Measurements from ENCODE around the gene ENKUR. TPM values are rescaled to one million over a fixed set of nuclear protein-coding genes. Genes with fewer than 3 reads are reported as not detected.

The ENKUR gene
- polyA plus RNA-seq, 1 experiment, result 0.06 TPM

- POLR2A ChIA-PET, result no interaction called here
- no peak overlapping the region for H3K4me3 ChIP-seq (ENCODE audit: low read depth, low read length)
- no peaks in the 10 kb centered on the region for H3K27me3 ChIP-seq (ENCODE audit: control insufficient read depth, insufficient read depth, low read length)
- TF ChIP-seq CTCF (IDR thresholded peaks at IDR 0.05; ENCODE audit: insufficient read depth, low read depth, low read length), result no peak
- CTCF ChIA-PET, result interaction anchor here (0.7 to 2.0 kb wide), 3 partner anchors 15 to 133 kb away, joined by 3 to 4 read pairs (median 3); no protein-coding TSS in a partner anchor
- H3K36me3 ChIP-seq (ENCODE audit: control insufficient read depth, insufficient read depth, low read length), result no peaks in the 10 kb centered on the region
- DNase-seq (ENCODE audit: low read depth), result no peak
Measured at GRCh38 chr10:24947304-24948097, 68.5 kb downstream of the ENKUR start.

- Histone ChIP-seq H3K36me3 (ENCODE audit: control insufficient read depth, insufficient read depth, low read length) (no peaks in the 10 kb centered on the region), H3K4me3 (ENCODE audit: low read depth, low read length) (no peak overlapping the region), H3K27me3 (ENCODE audit: control insufficient read depth, insufficient read depth, low read length) (no peaks in the 10 kb centered on the region)
- DNase-seq (ENCODE audit: low read depth), result no peak
- ChIA-PET CTCF (interaction anchor here (1.1 kb wide), 1 partner anchor 11 kb away, joined by 3 read pairs; no protein-coding TSS in a partner anchor), POLR2A (no interaction called here)
- TF ChIP-seq CTCF (IDR thresholded peaks at IDR 0.05; ENCODE audit: insufficient read depth, low read depth, low read length), result no peak
Measured at GRCh38 chr10:24944512-24945255, 71.3 kb downstream of the ENKUR start.

GRCh38 chr10:24938525-24938924 is 77.4 kb downstream of the ENKUR start:
- ChIA-PET POLR2A (no interaction called here), CTCF (interaction anchor here (0.6 to 1.2 kb wide), 2 partner anchors 14 to 30 kb away, joined by 3 read pairs; partner anchors contain the start of gene PRTFDC1)
- H3K4me3 ChIP-seq (ENCODE audit: low read depth, low read length), result no peak overlapping the region
- no peak for DNase-seq (ENCODE audit: low read depth)
- H3K27me3 ChIP-seq (ENCODE audit: control insufficient read depth, insufficient read depth, low read length), result no peaks in the 10 kb centered on the region
- no peak for TF ChIP-seq CTCF (IDR thresholded peaks at IDR 0.05; ENCODE audit: insufficient read depth, low read depth, low read length)
- no peaks in the 10 kb centered on the region for H3K36me3 ChIP-seq (ENCODE audit: control insufficient read depth, insufficient read depth, low read length)

- ChIA-PET CTCF (no interaction called here), POLR2A (no interaction called here)
- no peak for DNase-seq (ENCODE audit: low read depth)
- Histone ChIP-seq H3K27me3 (ENCODE audit: control insufficient read depth, insufficient read depth, low read length) (no peaks in the 10 kb centered on the region), H3K4me3 (ENCODE audit: low read depth, low read length) (no peak overlapping the region), H3K36me3 (ENCODE audit: control insufficient read depth, insufficient read depth, low read length) (no peaks in the 10 kb centered on the region)
- no peak for TF ChIP-seq CTCF (IDR thresholded peaks at IDR 0.05; ENCODE audit: insufficient read depth, low read depth, low read length)
Measured at GRCh38 chr10:24938076-24938475, 77.9 kb downstream of the ENKUR start.
